CD4-positive, alpha-beta T cell treated with Interleukin-15 for 4 hours (primary cell): Measurements from ENCODE around the gene SDSL.

Experiments used
- DNase-seq: peaks from one replicate; pipeline ENCODE4 v3.0.0-alpha.2; 2020; ENCODE audit warnings: low spot score

SDSL gene

GRCh38 chr12:113480336-113480971, 58.3 kb downstream of the SDSL start:
- no peak for DNase-seq

- DNase-seq: no peak
These were observed 60.2 kb downstream of the SDSL start for GRCh38 chr12:113482334-113482733.

- no peak for DNase-seq
These were observed 63.1 kb downstream of the SDSL start for GRCh38 chr12:113485330-113485729.

- no peak for DNase-seq
These were observed 64.5 kb downstream of the SDSL start for GRCh38 chr12:113486722-113487121.
